Hepatocyte (in vitro differentiated cells): Measurements from ENCODE around the gene RUBCN.

Experiments
- CTCF ChIP-seq: fragments of 200-600 bp; sonication (generic); IDR thresholded peaks from 2 replicates; pipeline ENCODE4 v1.5.1; 2016; ENCODE audit warnings: antibody characterized with exemption, mild to moderate bottlenecking; ENCODE audit not compliant: poor library complexity
- EZH2 ChIP-seq: fragments of 200-600 bp; sonication (generic); IDR thresholded peaks from 2 replicates; pipeline ENCODE4 v1.6.1; 2016; ENCODE audit warnings: antibody characterized with exemption, mild to moderate bottlenecking, borderline replicate concordance
- EZH2phosphoT487 ChIP-seq: fragments of 200-600 bp; sonication (generic); IDR thresholded peaks from one replicate; pipeline ENCODE4 v1.6.1; 2018; ENCODE audit warnings: antibody characterized with exemption, mild to moderate bottlenecking, low read depth, moderate library complexity; ENCODE audit not compliant: unreplicated experiment, severe bottlenecking

DNA sequence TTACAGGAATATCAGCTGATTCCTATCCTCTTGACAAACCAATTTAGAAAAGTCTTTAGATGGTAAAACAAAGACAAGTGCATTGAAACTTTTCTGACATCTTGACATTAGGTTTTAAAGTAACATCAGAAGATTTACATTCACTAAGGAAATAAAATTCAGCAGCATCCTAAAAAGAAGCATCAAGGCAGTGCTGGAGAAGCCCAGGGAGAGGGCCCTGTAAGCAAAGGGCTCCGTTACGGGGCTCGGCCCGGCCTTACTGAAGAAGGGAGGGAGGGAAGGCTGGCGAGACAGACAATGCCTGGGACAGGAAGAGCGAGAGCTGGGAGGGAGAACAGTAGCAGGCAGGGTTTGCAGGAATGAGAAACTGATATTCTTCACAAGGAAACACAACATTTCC lies 39.3 kb downstream of the RUBCN start:
- TF ChIP-seq CTCF = no peak
- no peak for TF ChIP-seq EZH2
- no peak for TF ChIP-seq EZH2phosphoT487
